ENCODE results near the gene LRRC59. TPM values are rescaled to one million over a fixed set of nuclear protein-coding genes. Genes with fewer than 3 reads are reported as not detected.
"Not testable (repeated sequence)": the region's sequence is repeated elsewhere in the genome, so short reads cannot be mapped to it uniquely, and the experiment has no call there.

LRRC59 gene
- total RNA-seq, 3 donors from 2014 or later = 76.8 to 143 (median 109) TPM

- DNase-seq (no peak), ATAC-seq (no peak)
- Histone ChIP-seq H3K4me3 (no peak overlapping the region), H3K4me1 (ENCODE audit: low read depth) (peaks cover 3% of the 10 kb centered on the region), H3K36me3 (ENCODE audit: low read depth) (no peaks in the 10 kb centered on the region), H3K9me3 (no peaks in the 10 kb centered on the region)
- intact Hi-C loops (cut with DNase I, micrococcal nuclease) = no loop called here
- TF ChIP-seq CTCF (IDR thresholded peaks at IDR 0.05) = no peak
Observed at GRCh38 chr17:50407921-50408320, 10.6 kb upstream of the LRRC59 start.

- DNase-seq = no peak
- peaks cover 4% of the 10 kb centered on the region for H3K4me1 ChIP-seq (ENCODE audit: low read depth)
- no peaks in the 10 kb centered on the region for H3K36me3 ChIP-seq (ENCODE audit: low read depth)
- intact Hi-C loops (cut with DNase I, micrococcal nuclease) = no loop called here
- no peak for TF ChIP-seq CTCF (IDR thresholded peaks at IDR 0.05)
- H3K4me3 ChIP-seq = no peak overlapping the region
- no peaks in the 10 kb centered on the region for H3K9me3 ChIP-seq
- no peak for ATAC-seq
Observed at GRCh38 chr17:50406578-50406977, 9.3 kb upstream of the LRRC59 start.

- H3K9me3 ChIP-seq; ATAC-seq; H3K36me3 ChIP-seq (ENCODE audit: low read depth); H3K4me1 ChIP-seq (ENCODE audit: low read depth); H3K4me3 ChIP-seq; DNase-seq; intact Hi-C loops (cut with DNase I, micrococcal nuclease): not testable (repeated sequence)
Observed at GRCh38 chr17:50405351-50405750, 8.0 kb upstream of the LRRC59 start.

GRCh38 chr17:50399591-50399990, 2.3 kb upstream of the LRRC59 start:
- intact Hi-C loops (cut with DNase I, micrococcal nuclease) = not testable (repeated sequence)
- peaks cover 24% of the 10 kb centered on the region for H3K4me1 ChIP-seq (ENCODE audit: low read depth)

GRCh38 chr17:50398672-50399071, 1.3 kb upstream of the LRRC59 start:
- intact Hi-C loops (cut with DNase I, micrococcal nuclease); DNase-seq; ATAC-seq; H3K9me3 ChIP-seq; H3K36me3 ChIP-seq (ENCODE audit: low read depth); H3K4me3 ChIP-seq: not testable (repeated sequence)
- H3K4me1 ChIP-seq (ENCODE audit: low read depth) = peaks cover 28% of the 10 kb centered on the region

More at GRCh38 chr17:50399591-50399990, 2.3 kb upstream of the LRRC59 start:
- not testable (repeated sequence) for H3K36me3 ChIP-seq (ENCODE audit: low read depth); H3K9me3 ChIP-seq; ATAC-seq; DNase-seq; H3K4me3 ChIP-seq

- peaks cover 5% of the 10 kb centered on the region for H3K36me3 ChIP-seq (ENCODE audit: low read depth)
- no peak for TF ChIP-seq CTCF (IDR thresholded peaks at IDR 0.05)
- H3K4me3 ChIP-seq = no peak overlapping the region
- intact Hi-C loops (cut with DNase I, micrococcal nuclease) = no loop called here
- ATAC-seq (no peak), DNase-seq (no peak)
- H3K4me1 ChIP-seq (ENCODE audit: low read depth) = peaks cover 25% of the 10 kb centered on the region
- H3K9me3 ChIP-seq = no peaks in the 10 kb centered on the region
Observed at GRCh38 chr17:50397919-50398285, 579 bp upstream of the LRRC59 start.

GRCh38 chr17:50396261-50397110, 837 bp downstream of the LRRC59 start:
- DNase-seq (peak; percentile 76 to 79 (median 78)), ATAC-seq (peak; percentile 86)
- no peak for TF ChIP-seq CTCF (IDR thresholded peaks at IDR 0.05)
- H3K4me3 ChIP-seq = peak overlapping the region; percentile 94
- intact Hi-C loops (cut with DNase I, micrococcal nuclease) = no loop called here
- no peaks in the 10 kb centered on the region for H3K9me3 ChIP-seq
- peaks cover 25% of the 10 kb centered on the region for H3K4me1 ChIP-seq (ENCODE audit: low read depth)
- H3K36me3 ChIP-seq (ENCODE audit: low read depth) = peaks cover 5% of the 10 kb centered on the region
